ENCODE measurements around the gene UGCG.
"Not testable (repeated sequence)": the region's sequence is repeated elsewhere in the genome, so short reads cannot be mapped to it uniquely, and the experiment has no call there.

Gene UGCG

DNA sequence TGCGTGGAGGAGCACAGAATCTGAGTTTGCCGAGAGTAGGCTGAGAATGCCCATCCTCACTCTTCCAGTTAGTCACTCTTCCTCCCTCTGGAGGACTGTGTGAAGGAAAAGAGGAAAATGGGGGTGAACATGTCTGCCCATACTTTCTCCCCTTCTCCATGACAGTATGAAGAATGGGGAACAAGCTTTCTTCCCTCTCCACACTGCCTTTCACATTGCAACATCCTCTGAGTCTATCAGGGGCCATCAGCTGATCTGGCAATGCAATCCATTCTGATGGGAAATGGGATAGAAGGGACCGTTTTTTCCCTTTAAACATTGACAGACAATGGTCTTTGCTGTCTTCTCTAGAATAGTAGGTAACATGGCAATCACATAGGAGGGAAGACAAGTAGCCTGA, 56.8 kb downstream of the UGCG start:
- DNase-seq (ENCODE audit: low read depth) = no peak

DNA sequence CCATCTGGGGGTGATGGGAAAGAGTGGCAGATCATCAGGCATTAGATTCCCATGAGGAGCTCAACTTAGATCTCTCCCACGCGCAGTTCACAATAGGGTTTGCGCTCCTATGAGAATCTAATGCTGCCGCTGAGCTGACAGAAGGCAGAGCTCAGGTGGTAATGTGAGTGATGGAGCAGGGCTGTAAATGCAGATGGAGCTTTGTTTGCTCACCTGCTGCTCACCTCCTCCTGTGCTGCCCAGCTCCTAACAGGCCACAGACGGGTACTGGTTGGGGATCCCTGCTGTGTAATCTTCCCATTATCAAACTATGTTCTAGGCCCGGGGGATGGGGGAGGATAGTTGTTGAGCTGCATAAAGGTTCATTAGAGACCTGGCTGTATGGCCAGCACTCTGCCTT, 58.4 kb downstream of the UGCG start:
- DNase-seq (ENCODE audit: low read depth) = no peak

DNA sequence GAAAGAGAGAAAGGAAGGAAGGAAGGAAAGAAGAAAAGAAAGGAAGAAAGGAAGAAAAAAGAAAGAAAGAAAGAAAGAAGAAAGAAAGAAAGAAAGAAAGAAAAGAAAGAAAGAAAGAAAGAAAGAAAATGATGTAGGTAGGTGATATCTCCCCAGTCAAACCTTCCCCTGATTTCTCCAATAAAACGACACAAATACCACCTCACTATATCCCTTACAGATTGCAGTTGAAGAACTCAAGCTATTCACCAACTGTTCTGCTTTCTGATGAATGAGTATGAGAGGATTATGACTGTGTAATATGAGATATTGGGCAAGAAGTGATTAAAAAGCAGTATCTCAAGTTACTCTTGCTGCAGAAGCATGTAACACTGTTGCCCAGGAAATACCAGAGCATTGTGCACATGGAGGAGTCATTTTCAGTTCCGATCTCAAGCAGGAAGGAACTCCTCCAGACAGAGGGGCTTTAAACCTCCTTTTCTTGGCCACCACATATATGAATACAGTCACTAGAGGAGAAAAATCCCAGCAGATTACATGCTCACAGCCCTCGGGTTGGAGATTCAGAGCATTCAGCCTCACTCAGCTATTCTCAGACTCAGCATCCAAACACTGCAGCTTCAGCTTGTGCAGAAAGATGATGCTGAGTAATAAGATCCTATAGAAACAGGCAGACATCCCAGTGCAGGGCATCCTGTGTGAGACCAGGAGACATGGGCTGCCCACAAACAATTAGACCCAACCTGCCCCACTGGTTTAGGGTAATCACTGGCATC, 61.4 kb downstream of the UGCG start:
- no peak for DNase-seq (ENCODE audit: low read depth)

DNA sequence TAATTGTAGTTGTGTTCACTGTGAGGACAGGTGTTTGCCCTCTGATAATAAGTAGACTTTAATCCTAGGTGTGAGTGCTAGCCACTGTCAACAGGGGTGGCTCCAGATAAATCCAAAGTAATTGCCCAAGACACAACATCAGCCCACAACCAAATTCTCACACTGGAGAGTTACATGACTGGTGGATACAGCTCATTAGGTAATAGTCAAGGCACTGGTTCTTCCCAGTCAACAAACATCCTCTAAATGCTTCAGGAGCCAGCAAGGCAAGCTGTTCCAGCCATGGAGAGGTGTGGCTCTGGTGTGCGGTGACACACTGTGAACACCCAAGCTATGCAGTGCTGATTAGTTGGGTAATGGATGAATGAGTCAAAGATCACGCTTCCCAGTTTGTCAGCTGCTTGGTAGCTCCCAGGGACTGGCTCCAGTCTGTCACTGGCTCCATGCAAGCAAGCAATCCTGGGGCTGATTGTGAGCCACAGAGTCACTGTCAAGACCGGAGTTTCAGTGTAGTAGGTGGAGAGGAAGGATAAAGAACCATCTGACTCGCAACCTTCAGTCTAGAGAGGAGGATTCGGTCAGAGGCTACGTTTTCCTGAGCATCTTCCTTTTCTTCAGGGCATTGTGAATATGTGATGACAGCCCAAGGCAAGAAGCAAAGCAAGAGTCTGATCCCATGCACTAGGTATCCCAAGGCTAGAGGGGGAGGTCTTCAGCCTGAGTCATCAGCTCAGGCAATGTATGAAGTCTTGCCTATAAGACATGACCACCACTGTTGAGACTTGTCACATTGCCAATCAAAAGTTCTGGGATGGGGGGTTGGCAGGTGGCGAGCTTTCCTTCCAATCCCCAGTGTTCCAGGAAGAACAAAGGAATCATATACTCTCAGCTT, 63.1 kb downstream of the UGCG start:
- DNase-seq (ENCODE audit: low read depth) = no peak

DNA sequence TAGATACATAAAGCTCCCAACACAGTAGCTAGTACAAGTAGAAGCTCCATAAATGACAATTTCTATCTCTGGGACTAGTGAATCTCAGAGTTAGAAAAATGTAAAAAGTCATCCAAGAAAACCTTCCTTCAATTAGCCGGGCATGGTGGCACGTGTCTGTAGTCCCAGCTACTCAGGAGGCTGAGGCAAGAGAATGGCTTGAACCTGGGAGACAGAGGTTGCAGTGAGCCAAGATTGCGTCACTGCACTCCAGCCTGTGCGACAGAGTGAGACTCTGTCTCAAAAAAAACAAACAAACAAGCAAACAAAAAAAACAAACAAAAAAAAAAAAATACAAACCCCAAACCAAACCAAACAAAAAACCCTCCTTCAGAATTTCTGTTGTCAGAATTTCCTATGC, 63.9 kb downstream of the UGCG start:
- not testable (repeated sequence) for DNase-seq (ENCODE audit: low read depth)

DNA sequence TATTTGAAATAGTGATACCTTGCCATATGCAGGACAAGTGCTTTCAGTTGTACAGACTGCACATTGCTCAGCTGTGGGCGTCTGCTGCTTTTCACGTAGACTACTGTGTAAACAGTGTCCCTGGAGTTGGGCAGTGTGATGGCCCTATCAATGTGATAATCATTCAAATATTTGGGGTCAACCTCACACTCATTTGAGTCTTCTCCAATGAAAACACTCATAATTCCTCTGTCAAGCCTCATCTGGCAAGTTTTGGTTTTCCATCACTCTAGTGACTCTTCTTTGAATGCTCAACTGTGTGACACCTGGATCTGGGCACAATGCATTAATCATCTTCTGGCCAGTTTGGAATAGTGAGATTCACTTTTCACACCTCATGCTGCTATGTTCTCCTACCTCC, 64.4 kb downstream of the UGCG start:
- no peak for DNase-seq (ENCODE audit: low read depth)

DNA sequence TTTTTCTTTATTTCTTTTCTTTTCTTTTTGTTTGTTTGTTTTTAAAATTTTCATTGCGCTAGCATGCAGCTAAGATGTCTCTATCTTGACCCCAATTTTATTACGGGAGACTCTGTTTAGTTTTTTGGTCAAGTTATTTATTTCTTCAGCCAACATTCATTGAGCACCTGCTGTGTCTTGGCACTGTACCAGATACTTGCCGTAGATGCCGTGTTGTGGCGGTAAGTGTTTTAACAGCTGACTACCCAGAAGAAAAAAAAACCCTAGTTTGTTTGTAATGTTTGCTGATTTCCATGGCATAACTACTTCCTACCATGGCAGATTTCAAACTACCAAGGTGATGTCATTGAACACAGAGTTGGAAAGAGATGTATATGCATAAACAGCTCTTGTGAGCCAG, 65.0 kb downstream of the UGCG start:
- DNase-seq (ENCODE audit: low read depth) = no peak

DNA sequence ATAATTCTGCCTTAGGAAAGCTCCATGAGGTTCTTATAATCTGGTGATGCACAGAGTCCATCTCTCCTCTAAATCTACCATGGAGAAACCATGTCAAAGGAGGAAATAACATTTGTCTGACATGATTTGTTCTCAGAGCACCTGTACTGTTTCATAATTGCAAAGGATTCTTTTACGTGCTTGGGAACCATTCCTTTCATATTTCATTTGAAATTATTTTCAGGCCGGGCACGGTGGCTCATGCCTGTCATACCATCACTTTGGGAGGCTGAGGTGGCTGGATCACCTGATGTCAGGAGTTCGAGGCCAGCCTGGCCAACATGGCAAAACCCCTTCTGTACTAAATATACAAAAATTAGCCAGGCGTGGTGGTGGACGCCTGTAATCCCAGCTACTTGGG, 65.4 kb downstream of the UGCG start:
- no peak for DNase-seq (ENCODE audit: low read depth)

DNA sequence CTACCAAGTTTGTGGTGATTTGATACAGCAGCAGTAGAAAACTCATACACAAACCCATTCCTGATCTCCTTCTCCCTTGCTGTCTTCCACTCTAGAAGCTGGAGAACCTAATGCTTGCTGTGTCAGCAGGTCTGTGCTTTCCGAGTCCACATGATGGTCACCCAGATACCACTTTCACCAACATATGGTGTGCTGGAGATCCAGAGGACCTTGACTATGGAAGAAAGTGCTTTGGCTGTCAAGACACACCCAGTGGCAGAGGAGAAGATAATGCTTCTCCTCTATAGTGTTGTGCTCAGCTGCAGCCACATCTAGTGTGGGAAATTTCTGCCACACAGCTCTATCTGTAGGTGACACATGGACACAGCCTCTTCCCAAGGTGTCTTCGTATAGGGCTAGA, 67.4 kb downstream of the UGCG start:
- no peak for DNase-seq (ENCODE audit: low read depth)

DNA sequence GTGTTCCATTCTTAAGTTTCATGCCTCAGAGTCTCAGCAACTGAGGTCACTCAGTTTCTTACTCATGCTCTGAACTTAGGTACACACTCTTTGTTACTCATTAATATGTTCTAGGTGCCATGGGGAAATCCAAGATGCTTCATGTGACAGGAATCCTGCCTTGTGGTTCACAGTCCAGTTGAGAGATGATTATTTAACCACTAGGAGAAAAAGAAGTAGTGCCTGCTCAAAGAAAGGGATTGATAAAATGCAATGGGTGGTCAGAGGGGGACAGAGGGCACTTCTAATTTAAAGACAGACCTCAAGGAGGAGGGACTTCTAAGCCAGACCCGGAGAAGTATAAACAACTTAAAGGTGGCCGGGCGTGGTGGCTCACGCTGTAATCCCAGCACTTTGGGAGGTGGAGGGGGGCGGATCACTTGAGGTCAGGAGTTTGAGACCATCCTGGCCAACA, 69.0 kb downstream of the UGCG start:
- no peak for DNase-seq (ENCODE audit: low read depth)

DNA sequence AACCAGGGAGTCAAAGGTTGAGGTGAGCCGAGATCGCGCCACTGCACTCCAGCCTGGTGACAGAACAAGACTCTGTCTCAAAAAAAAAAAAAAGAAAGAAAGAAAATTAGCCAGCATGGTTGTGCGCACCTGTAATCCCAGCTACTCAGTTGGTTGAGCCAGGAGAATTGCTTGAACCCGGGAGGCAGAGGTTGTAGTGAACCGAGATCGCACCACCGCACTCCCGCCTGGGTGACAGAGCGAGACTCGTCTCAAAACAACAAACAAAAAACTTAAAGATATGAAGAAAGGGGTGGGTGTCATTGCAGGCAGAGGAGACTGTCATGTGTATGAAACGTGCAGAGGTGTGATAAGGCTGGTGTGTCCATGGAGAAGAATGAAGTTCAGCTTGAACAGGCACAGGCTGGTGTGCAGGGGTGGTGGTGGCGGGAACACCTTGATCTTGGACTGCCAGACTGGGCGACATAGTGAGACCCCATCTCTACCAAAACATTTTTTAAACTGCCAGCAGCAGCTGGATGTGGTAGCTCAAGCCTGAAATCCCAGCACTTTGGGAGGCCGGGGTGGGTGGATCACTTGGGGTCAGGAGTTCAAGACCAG, 69.6 kb downstream of the UGCG start:
- DNase-seq (ENCODE audit: low read depth) = no peak

DNA sequence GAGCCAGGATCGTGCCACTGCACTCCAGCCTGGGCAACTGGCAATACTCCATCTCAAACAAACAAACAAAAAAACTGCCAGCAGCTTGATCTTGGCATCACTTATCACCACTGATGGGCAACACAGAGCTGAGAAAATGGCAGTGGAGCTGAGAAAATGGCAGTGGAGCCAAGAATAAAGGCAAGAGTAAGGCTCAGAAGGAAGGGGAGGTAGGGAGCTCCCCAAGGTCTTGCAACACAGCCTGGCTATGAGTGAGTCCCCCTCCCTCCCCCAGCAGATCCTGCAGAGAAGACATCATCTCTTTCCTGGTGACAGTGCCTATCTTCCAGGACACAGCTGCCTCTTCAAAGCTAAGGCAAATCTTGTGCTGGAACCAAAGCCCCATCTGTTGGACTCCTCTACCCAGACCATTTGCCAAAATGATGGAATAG, 70.3 kb downstream of the UGCG start:
- DNase-seq (ENCODE audit: low read depth) = no peak

DNA sequence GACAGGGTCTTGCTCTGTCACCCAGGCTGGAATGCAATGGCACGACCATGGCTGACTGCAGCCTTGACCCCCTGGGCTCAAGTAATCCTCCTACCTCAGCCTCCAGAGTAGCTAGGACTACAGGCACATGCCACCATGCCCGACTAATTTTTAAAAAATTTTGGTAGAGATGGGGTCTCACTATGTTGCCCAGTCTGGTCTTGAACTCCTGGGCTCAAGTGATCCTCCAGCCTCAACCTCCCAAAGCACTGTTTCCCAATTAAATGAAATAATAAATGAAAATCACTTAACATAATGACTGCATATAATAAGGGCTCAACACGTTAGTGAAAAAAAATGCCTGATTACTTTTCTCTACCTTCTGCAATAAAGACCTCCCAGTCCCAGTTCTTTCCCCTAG, 71.0 kb downstream of the UGCG start:
- DNase-seq (ENCODE audit: low read depth) = no peak

DNA sequence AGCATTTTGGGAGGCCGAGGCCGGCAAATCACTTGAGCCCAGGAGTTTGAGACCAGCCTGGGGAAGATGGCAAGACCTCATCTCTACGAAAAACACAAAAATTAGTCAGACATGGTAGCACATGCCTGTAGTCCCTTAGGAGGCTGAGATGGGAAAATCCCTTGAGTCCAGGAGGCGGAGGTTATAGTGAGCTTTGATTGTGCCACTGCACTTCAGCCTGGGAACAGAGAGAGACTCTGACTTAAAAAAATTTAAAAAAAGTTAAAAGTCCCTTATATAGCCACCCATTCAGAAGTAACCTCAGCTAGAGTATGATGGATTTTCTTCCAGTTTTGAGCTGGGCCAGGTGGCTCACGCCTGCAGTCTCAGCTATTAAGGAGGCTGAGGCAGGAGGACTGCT, 72.4 kb downstream of the UGCG start:
- DNase-seq (ENCODE audit: low read depth) = no peak

DNA sequence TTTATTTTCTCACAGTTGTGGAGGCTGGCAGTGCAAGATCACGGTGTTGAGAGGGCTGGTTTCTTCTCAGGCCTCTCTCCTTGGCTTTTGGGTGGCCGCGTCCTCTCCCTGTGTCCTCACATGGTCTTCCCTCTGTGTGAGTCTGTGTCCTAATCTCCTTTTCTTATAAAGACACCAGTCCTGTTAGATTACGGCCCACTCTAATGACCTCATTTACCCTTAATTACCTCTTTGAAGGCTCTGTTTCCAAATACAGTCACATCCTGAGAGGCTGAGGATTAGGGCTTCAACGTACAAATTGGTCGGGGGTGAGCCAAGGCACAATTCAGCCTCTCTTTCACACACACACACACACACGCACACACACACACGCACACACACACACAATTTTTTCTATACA, 73.0 kb downstream of the UGCG start:
- no peak for DNase-seq (ENCODE audit: low read depth)

DNA sequence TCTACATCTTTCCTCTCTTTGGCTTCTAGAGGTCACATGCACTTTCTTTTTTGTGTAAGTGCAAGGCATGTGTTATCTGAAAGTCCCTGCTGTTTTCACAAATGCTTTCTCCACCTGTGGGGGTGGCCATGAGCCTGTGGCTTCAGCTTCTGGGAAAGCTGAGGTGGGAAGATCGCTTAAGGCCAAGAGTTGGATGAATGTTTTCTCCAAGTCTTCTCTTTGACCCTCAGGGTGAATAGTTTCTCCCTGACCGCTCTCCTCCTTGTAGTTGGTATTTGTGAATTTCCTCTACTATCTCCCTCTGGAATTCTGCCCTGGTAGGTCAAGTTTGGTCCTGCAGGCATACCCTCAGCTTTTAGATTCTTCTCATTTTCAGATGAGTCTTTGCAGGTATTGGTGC, 74.2 kb downstream of the UGCG start:
- DNase-seq (ENCODE audit: low read depth) = no peak

DNA sequence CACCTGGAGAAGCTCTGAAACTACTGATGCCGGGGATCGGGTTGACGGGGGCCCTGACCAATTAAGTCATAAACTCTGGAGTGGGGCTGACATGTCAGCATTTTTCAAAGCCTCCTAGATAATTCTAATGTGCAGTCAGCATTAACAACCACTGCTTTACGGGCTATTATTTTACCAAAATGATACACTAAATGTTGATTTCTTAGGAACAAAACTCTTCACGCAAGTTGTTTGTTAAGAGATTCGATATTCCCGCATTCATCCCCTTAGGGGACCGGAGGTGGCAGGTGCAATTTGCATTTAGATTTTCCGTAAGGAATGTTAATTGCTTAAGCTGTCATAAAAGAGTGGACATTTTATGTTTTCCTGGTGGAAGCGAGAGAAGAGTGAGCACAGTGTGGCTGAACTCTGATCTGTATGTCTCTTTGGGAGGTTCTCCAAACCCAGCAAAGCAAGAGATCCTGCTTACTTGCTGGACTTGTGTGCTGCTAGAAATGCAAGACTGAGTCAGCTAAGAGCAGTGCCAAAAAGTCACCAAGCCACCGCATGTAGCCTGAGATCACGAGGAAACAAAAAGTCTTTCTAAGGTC, 77.6 kb downstream of the UGCG start:
- DNase-seq (ENCODE audit: low read depth) = no peak

DNA sequence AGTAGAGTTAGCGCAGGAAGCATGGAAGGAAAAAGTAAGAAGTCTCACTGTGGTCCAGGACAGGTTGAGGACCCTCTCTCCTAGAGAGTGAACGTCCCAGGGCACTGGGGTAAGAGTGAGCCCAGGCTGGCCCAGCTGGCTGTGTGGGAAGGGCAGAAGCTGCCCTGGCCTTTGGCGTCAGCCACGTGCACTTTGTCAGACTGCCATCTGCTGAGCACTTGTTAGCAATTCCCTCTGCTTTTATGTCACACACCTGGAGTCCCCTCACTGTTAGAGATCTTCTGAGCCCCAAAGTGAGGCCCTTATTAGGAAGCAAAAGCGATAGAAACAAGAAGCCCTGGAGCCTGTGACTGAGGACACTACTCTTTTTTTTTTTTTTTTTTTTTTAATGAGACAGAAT, 79.1 kb downstream of the UGCG start:
- DNase-seq (ENCODE audit: low read depth) = no peak

DNA sequence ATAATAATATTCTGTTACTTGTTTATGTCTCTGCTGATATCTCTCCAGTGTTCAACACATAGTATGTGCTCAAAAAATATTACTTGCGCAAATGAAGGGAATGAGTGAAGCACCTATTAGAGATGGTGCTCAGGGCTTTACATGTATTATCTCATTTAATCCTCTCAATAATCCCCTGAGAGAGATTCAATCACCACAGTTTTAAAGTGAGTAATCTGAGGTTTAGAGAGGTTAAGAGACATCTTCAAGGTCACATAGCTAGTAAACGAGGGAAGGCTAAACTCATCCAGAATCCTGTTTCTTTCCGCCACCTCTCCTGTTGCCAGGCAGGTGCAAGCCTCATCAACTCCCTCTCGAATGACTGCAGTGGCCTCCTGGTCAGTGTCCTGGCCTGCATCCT, 82.0 kb downstream of the UGCG start:
- DNase-seq (ENCODE audit: low read depth) = no peak

DNA sequence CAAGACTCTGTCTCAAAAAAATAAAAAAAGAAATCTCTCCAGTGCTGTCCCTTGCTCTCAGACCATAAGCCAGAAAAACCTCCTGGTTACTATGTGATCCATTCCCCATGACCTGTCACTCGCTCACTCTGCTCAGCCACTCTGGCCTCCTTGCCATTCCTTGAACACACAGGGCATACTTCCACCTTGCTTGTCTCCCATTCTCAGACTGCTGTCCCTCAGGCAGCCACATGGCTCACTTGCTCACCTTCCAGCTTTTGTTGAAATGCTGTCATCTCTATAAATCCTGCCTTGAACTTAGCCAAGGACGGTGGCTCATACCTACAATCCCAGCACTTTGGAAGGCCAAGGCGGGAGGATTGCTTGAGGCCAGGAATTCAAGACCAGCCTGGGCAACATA, 82.9 kb downstream of the UGCG start:
- no peak for DNase-seq (ENCODE audit: low read depth)

DNA sequence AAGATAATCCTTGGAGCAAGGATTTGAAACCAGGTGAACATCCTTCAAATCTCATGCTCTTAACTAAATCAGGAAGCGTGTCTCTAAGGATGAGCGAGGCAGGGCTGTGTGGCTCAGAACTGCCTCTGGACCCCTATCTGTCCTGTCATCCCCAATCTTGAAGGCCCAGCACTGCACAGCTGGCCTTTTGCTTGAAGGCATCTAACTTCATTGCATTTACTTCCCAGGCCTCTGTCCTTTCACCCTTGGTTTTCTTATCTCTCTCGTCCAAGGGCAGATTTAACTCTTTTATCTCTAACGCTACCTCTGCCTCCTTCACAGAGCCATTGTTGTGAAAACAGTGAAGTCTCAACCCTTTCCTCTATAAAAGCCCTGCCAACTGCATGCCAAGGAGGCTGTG, 83.8 kb downstream of the UGCG start:
- no peak for DNase-seq (ENCODE audit: low read depth)

DNA sequence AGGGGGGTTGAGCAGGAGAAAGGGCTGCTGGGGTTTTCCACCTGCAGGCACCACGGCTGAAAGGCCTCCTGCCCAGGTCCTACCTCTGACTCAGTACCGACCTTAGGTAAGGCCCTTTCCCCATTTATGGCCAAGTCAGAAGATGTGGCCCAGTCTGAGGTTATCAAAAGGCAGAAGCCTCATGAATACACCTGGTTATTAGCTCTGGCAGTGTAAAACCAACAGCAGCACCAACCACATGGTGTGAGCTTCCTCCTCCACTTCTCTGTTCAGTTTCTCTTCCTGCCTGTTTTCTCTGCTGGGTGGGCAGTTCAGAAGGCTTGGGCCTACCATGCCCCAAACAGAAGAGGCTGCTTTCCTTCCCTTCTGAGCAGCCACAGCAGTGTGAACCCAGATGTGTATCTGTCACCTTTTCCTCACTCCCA, 86.9 kb downstream of the UGCG start:
- DNase-seq (ENCODE audit: low read depth) = no peak
